Measurements from ENCODE around the gene FADS2. TPM values are rescaled to one million over a fixed set of nuclear protein-coding genes. Genes with fewer than 3 reads are reported as not detected.
A peak's percentile ranks its signal among the peaks of the same experiment; 100 is the strongest.

Gene FADS2
- total RNA-seq, 6 experiments from 2014 or later = 56.0 to 105 (median 81.1) TPM

- Mint-ChIP-seq H3K36me3 (ENCODE audit: low read depth) (peaks cover 4% of the 10 kb centered on the region; the same call in 1 of the 2 replicates), H3K4me3 (no peak overlapping the region), H3K27me3 (ENCODE audit: insufficient read depth) (peaks cover 4% of the 10 kb centered on the region), H3K9me3 (no peaks in the 10 kb centered on the region), H3K27ac (no peak overlapping the region), H3K4me1 (ENCODE audit: low read depth) (peaks cover 8% of the 10 kb centered on the region)
- no peak for DNase-seq
- TF ChIP-seq CTCF (IDR thresholded peaks at IDR 0.05) = no peak
These were observed 43.6 kb upstream of the FADS2 start for GRCh38 chr11:61784506-61784805.

DNA sequence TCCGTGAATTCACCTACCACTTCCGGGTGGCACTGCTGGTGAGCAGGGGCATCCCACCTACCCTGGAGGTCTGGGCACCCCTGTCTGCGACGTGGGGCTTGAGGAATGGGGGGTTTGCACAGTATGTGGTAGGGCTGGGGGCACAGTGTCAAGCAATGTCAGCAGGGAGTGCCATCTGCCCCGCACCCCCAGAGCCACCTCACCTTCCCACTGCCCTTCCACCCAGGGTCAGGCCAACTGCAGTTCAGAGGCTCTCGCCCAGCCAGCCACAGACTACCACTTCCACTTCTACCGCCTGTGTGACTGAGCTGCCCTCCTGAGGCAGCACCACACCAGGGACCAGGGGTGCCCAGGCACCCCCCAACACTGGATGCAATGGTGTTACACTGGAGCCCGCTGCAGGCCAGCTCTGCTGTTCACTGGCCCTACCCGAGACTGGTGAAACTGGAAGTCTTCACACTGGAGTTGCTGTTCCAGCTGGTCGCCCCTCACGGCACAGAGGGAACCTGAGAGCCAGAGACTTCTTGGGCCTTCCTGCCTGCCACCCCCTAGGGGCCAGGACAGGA is 42.2 kb upstream of the FADS2 start:
- TF ChIP-seq CTCF (IDR thresholded peaks at IDR 0.05) = no peak
- H3K36me3 Mint-ChIP-seq (ENCODE audit: low read depth) = peaks cover 8% of the 10 kb centered on the region; the same call in 1 of the 2 replicates
- DNase-seq = no peak
- H3K4me3 Mint-ChIP-seq = no peak overlapping the region
- H3K27ac Mint-ChIP-seq = no peak overlapping the region
- peaks cover 8% of the 10 kb centered on the region for H3K4me1 Mint-ChIP-seq (ENCODE audit: low read depth)
- no peaks in the 10 kb centered on the region; the same call in 1 of the 2 replicates for H3K27me3 Mint-ChIP-seq (ENCODE audit: insufficient read depth)
- H3K9me3 Mint-ChIP-seq = no peaks in the 10 kb centered on the region

GRCh38 chr11:61787928-61788491 is 40.1 kb upstream of the FADS2 start:
- peak; percentile 77 for TF ChIP-seq CTCF (IDR thresholded peaks at IDR 0.05)
- peaks cover 15% of the 10 kb centered on the region; the same call in 1 of the 2 replicates for H3K36me3 Mint-ChIP-seq (ENCODE audit: low read depth)
- H3K4me1 Mint-ChIP-seq (ENCODE audit: low read depth) = peaks cover 16% of the 10 kb centered on the region
- H3K9me3 Mint-ChIP-seq = no peaks in the 10 kb centered on the region
- H3K27me3 Mint-ChIP-seq (ENCODE audit: insufficient read depth) = no peaks in the 10 kb centered on the region; the same call in 1 of the 2 replicates
- peak; percentile 25 for DNase-seq
- no peak overlapping the region for H3K4me3 Mint-ChIP-seq
- no peak overlapping the region for H3K27ac Mint-ChIP-seq

- peak overlapping the region; percentile 100 for H3K27ac Mint-ChIP-seq
- DNase-seq = peak; percentile 86
- H3K4me1 Mint-ChIP-seq (ENCODE audit: low read depth) = peaks cover 35% of the 10 kb centered on the region
- H3K9me3 Mint-ChIP-seq = no peaks in the 10 kb centered on the region
- H3K4me3 Mint-ChIP-seq = peak overlapping the region; percentile 99
- peaks cover 15% of the 10 kb centered on the region; the same call in 1 of the 2 replicates for H3K36me3 Mint-ChIP-seq (ENCODE audit: low read depth)
- no peaks in the 10 kb centered on the region; the same call in 1 of the 2 replicates for H3K27me3 Mint-ChIP-seq (ENCODE audit: insufficient read depth)
- TF ChIP-seq CTCF (IDR thresholded peaks at IDR 0.05) = peak; percentile 46
These were observed 36.3 kb upstream of the FADS2 start for GRCh38 chr11:61791737-61792309.

DNA sequence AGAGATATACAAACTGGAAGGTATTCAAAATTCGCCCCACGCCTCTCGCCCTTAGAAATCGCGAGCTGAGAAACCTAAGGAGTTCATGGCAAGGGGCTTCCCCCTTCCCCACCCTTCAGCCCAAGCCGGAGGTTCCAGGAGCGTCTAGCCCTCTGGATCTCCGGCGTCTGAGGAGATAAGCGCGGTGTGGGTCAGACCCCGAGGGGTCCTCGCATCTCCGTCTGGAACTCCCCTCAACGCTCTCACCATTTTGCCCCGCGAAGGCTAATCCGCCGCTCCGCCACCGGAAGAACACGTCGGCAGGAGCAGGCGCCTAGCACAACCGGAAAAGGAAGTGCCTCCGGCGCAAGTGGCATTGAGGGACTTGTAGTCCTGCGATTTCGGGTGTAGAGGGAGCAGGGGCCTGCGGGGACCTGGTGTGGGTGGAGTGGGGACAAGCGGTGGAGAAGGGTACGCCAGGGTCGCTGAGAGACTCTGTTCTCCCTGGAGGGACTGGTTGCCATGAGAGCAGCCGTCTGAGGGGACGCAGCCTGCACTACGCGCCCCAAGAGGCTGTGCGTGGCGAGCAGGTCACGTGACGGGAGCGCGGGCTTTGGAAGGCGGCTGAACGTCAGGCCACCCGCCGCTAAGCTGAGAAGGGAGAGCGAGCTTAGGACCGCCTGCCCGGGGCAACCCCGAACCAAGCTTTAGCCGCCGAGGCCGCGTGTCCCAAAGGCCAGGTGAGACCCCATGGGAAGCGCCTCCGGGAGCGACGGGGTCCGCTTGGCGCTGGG is 35.6 kb upstream of the FADS2 start, which contains the start of the genes FEN1 and TMEM258:
TSS of gene FEN1 (plus strand) at position 602 of the 773 bp plus-strand sequence. CDS start 2,451 bp downstream, outside the sequence.
TSS of gene TMEM258 (minus strand) at position 290 of the 773 bp plus-strand sequence. CDS start at position 249, 41 bp downstream.
- TF ChIP-seq CTCF (IDR thresholded peaks at IDR 0.05) = peak; percentile 8; the same call in 1 of the 2 replicates
- H3K27ac Mint-ChIP-seq = peak within 1 kb of the TSS; percentile 100
- no peaks in the 10 kb centered on the region for H3K27me3 Mint-ChIP-seq (ENCODE audit: insufficient read depth)
- H3K4me3 Mint-ChIP-seq = peak within 1 kb of the TSS; percentile 99
- H3K36me3 Mint-ChIP-seq (ENCODE audit: low read depth) = peaks cover 15% of the 10 kb centered on the region; the same call in 1 of the 2 replicates
- no peaks in the 10 kb centered on the region for H3K9me3 Mint-ChIP-seq
- H3K4me1 Mint-ChIP-seq (ENCODE audit: low read depth) = peaks cover 42% of the 10 kb centered on the region
- DNase-seq = peak; percentile 88
